Activated T-cell treated with anti-CD3 and anti-CD28 coated beads, Interleukin-2, amount 50 U/mL, for 4 hours (primary cell): ENCODE data around the gene SF3A2. TPM values are rescaled to one million over a fixed set of nuclear protein-coding genes. Genes with fewer than 3 reads are reported as not detected.

Experiments
- ATAC-seq, 2 donors: fragments of 200-7000 bp; cut with Tn5 transposase; one replicate each; pipeline ENCODE4 v1.10.0; 2021
- DNase-seq: peaks from one replicate; pipeline ENCODE4 v3.0.0-alpha.2; 2020
- H3K27me3 Mint-ChIP-seq: one replicate; pipeline ENCODE4 v1.8.0; 2021; ENCODE audit warnings: low read depth, mixed read lengths
- H3K36me3 Mint-ChIP-seq: one replicate; pipeline ENCODE4 v1.8.0; 2022; ENCODE audit warnings: mixed read lengths; ENCODE audit not compliant: insufficient read depth
- H3K4me1 Mint-ChIP-seq: one replicate; pipeline ENCODE4 v1.8.0; 2021; ENCODE audit warnings: low read depth, mixed read lengths
- H3K4me3 Mint-ChIP-seq: one replicate; pipeline ENCODE4 v1.8.0; 2021; ENCODE audit warnings: mild to moderate bottlenecking, moderate library complexity, mixed read lengths
- H3K9me3 Mint-ChIP-seq: one replicate; pipeline ENCODE4 v1.8.0; 2021; ENCODE audit warnings: mixed read lengths
- total RNA-seq, 3 donors: library from RNA; stranded (reverse); gene quantifications; one replicate each; pipeline ENCODE4 v1.2.1, GENCODE V29; 2021

SF3A2 gene
- total RNA-seq = 100 to 1,000 TPM; 174 to 195 (median 179) TPM

DNA sequence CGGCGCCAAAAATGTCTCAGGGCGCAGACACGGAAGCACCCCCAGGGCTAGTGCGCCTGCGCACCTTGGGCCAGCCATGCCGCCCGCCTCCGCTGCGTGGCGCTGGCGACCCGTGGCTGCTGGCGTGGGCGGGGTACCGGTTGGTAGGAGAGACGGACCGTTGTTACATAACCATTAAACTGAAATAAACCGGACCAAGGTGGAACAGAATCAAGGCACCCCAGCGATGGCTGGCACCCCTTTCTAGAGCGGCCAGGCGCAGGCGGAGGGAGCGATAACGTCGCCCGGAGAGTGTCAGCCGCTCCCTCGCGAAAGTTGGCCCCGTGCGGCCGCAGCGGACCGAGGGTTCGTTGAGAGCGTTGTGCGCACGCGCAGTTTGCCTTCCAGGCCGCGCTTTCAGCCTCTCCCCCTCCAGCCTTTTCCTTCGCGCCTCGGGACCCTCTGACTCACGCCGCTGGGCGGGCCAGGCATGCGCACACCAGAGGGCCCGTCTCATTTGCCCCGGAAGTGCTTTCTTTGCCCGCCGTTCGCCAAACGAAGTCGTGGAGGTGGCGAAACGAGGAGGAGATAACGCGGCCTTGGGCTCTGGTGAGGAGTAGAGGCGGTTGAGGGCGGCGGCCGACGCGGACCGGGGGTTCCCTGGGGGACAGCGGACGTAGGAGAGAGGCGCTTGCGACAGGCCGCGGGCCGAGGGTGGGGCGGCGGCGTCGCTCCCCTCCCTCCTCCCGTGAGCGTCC is at the start of gene SF3A2, which contains the start of gene PLEKHJ1:
SF3A2 (plus strand) TSS at position 511 of the 737 bp plus-strand sequence. CDS start 6,595 bp downstream, outside the sequence.
PLEKHJ1 (minus strand) TSS at position 16 of the 737 bp plus-strand sequence. CDS start 81 bp downstream, outside the sequence.
- H3K27me3 Mint-ChIP-seq = no peaks in the 10 kb centered on the region
- H3K36me3 Mint-ChIP-seq = peaks cover 25% of the 10 kb centered on the region
- DNase-seq (peak; percentile 99), ATAC-seq (peak; percentile 78)
- H3K4me1 Mint-ChIP-seq = peaks cover 52% of the 10 kb centered on the region
- H3K9me3 Mint-ChIP-seq = no peaks in the 10 kb centered on the region
- H3K4me3 Mint-ChIP-seq = peak within 1 kb of the TSS; percentile 97

DNA sequence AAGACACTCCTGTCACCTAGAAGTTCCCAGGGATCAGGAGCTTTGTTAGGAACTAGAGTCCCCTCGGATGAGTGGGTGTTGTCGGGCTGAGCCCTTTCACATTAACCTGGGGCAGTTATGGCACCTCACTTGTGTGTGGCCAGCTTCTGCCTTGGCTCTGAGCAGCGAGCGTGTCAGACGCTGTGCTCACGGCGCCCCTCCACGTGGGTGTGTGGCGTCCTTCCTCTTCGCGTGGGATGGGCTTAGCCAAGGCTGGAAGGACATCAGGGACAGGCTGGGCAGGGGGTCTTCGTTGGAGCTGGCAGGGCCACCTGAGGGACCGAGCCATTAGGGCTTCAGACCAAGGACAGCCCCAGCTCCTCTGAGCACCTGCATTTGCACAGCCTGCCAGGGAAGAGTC is 49.5 kb upstream of the SF3A2 start:
- peaks cover 17% of the 10 kb centered on the region for H3K36me3 Mint-ChIP-seq
- no peaks in the 10 kb centered on the region for H3K9me3 Mint-ChIP-seq
- H3K27me3 Mint-ChIP-seq = no peaks in the 10 kb centered on the region
- DNase-seq = no peak
- no peak for ATAC-seq
- peaks cover 4% of the 10 kb centered on the region for H3K4me1 Mint-ChIP-seq
- H3K4me3 Mint-ChIP-seq = no peak overlapping the region

DNA sequence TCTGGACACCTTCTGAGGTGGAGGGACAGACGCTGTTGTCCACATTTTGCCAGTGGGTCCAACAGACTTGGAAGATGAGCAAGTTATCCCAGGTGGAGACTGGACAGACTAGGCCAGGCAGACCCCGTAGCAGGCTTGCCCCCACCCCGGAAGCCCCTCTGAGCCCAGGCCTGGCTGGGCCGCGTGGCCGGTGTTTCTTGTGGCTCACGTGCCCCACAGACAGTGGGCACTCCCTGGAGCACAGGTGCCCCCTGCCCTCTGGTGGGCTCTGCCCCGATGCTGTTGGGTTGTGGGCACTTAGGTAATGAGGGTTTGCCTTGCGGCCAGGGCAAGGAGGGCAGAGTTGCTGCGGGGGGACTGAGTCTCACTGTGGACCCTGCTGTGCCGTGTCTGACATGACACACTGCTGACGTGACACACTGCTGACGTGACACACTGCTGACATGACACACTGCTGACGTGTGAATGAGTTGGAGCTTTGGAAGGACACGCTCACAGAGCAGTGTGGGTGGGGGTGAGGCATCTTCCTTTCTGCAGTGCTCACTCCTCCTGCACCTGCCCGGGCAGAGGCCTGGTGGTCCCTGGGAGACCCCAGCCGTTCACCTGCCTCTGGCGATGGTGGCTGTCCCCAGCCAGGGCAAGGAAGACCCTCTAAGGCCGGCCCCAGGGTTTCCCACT is 47.8 kb upstream of the SF3A2 start:
- no peaks in the 10 kb centered on the region for H3K9me3 Mint-ChIP-seq
- H3K36me3 Mint-ChIP-seq = peaks cover 26% of the 10 kb centered on the region
- ATAC-seq (peak; percentile 62 to 81), DNase-seq (no peak)
- no peak overlapping the region for H3K4me3 Mint-ChIP-seq
- peaks cover 4% of the 10 kb centered on the region for H3K4me1 Mint-ChIP-seq
- no peaks in the 10 kb centered on the region for H3K27me3 Mint-ChIP-seq

GRCh38 chr19:2189880-2190279 is 46.7 kb upstream of the SF3A2 start:
- no peaks in the 10 kb centered on the region for H3K27me3 Mint-ChIP-seq
- no peaks in the 10 kb centered on the region for H3K9me3 Mint-ChIP-seq
- peaks cover 4% of the 10 kb centered on the region for H3K4me1 Mint-ChIP-seq
- DNase-seq (no peak), ATAC-seq (no peak)
- H3K4me3 Mint-ChIP-seq = no peak overlapping the region
- H3K36me3 Mint-ChIP-seq = peaks cover 22% of the 10 kb centered on the region

- Mint-ChIP-seq H3K9me3 (no peaks in the 10 kb centered on the region), H3K4me1 (no peaks in the 10 kb centered on the region), H3K36me3 (peaks cover 18% of the 10 kb centered on the region), H3K27me3 (no peaks in the 10 kb centered on the region), H3K4me3 (no peak overlapping the region)
- no peak for DNase-seq
- no peak for ATAC-seq
These were observed 45.7 kb upstream of the SF3A2 start for GRCh38 chr19:2190848-2191455.

DNA sequence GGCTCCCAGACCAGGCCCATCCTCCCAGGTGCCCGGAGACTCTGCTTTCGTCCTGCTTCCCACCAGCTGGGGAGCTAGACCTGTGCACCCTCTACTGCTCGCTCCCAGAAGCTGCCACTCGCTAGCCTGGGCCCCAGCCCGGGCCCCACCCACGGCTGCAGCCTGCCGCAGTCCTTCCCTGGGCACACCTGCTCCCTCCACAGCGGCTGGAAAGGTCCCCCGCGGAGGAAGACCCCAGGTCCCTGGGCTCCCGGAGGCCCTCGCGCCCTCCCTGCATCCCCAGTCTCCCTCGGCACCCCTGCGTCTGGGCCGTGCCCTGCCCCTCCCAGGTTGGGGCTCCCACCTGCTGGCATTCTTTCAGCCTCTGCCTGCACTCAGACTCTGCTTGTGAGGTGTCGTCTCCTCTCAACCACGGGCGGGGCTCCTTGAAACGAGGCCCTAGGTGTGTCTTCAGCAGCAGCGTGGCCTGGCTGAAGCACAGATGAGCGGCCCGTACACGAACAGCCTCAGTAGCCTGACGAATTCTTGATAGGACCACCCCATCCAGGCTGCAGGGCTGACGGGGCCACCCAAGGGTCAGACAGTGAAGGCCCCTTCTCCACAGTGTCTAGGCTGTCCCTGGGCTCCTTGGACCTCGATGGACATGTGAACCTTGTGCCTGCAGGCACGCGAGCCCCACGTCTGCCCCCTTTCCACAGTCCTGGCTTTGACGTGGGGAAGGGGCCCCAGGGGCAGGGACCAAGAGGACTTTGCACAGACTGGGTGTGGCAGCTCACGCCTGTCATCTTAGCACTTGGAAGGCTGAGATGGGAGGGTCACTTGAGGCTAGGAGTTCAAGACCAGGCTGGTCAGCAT is 44.9 kb upstream of the SF3A2 start:
- Mint-ChIP-seq H3K4me1 (no peaks in the 10 kb centered on the region), H3K4me3 (no peak overlapping the region), H3K9me3 (no peaks in the 10 kb centered on the region), H3K27me3 (no peaks in the 10 kb centered on the region), H3K36me3 (peaks cover 20% of the 10 kb centered on the region)
- ATAC-seq = no peak
- DNase-seq = no peak

DNA sequence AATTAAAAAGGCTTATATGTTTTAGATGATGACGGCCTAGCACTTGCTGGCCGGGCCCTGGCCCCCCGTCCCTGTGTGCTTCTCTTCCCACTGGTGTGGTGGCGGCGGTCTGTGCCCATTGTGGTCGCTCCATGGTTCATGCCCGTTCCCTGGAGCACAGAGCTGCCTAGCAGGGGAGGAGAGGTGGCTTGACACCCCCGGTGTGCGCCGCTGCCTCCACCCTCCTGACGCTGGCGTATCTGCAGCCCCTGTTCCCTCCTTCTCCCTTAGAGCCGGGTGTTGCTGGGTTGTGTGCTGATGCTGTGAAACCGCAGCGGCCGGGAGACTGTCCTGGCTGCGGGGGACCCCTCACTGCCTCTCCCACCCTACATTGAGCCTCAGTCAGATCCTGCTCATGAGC is 43.8 kb upstream of the SF3A2 start:
- ATAC-seq = no peak
- no peaks in the 10 kb centered on the region for H3K27me3 Mint-ChIP-seq
- H3K4me3 Mint-ChIP-seq = no peak overlapping the region
- no peak for DNase-seq
- peaks cover 19% of the 10 kb centered on the region for H3K36me3 Mint-ChIP-seq
- no peaks in the 10 kb centered on the region for H3K4me1 Mint-ChIP-seq
- no peaks in the 10 kb centered on the region for H3K9me3 Mint-ChIP-seq

GRCh38 chr19:2193807-2194206 is 42.8 kb upstream of the SF3A2 start:
- peaks cover 3% of the 10 kb centered on the region for H3K4me1 Mint-ChIP-seq
- H3K4me3 Mint-ChIP-seq = no peak overlapping the region
- DNase-seq (no peak), ATAC-seq (no peak)
- H3K9me3 Mint-ChIP-seq = no peaks in the 10 kb centered on the region
- peaks cover 20% of the 10 kb centered on the region for H3K36me3 Mint-ChIP-seq
- H3K27me3 Mint-ChIP-seq = no peaks in the 10 kb centered on the region

GRCh38 chr19:2194513-2195078 is 42.0 kb upstream of the SF3A2 start:
- Mint-ChIP-seq H3K9me3 (no peaks in the 10 kb centered on the region), H3K27me3 (no peaks in the 10 kb centered on the region), H3K36me3 (peaks cover 21% of the 10 kb centered on the region), H3K4me1 (peaks cover 5% of the 10 kb centered on the region), H3K4me3 (no peak overlapping the region)
- DNase-seq = no peak
- no peak for ATAC-seq

- H3K9me3 Mint-ChIP-seq = no peaks in the 10 kb centered on the region
- H3K27me3 Mint-ChIP-seq = no peaks in the 10 kb centered on the region
- peaks cover 21% of the 10 kb centered on the region for H3K36me3 Mint-ChIP-seq
- H3K4me3 Mint-ChIP-seq = no peak overlapping the region
- ATAC-seq = no peak
- H3K4me1 Mint-ChIP-seq = peaks cover 5% of the 10 kb centered on the region
- no peak for DNase-seq
These were observed 41.3 kb upstream of the SF3A2 start for GRCh38 chr19:2195361-2195760.

GRCh38 chr19:2195914-2196313 is 40.7 kb upstream of the SF3A2 start:
- Mint-ChIP-seq H3K36me3 (peaks cover 20% of the 10 kb centered on the region), H3K9me3 (no peaks in the 10 kb centered on the region), H3K4me1 (peaks cover 5% of the 10 kb centered on the region), H3K4me3 (no peak overlapping the region), H3K27me3 (no peaks in the 10 kb centered on the region)
- ATAC-seq = no peak
- no peak for DNase-seq

DNA sequence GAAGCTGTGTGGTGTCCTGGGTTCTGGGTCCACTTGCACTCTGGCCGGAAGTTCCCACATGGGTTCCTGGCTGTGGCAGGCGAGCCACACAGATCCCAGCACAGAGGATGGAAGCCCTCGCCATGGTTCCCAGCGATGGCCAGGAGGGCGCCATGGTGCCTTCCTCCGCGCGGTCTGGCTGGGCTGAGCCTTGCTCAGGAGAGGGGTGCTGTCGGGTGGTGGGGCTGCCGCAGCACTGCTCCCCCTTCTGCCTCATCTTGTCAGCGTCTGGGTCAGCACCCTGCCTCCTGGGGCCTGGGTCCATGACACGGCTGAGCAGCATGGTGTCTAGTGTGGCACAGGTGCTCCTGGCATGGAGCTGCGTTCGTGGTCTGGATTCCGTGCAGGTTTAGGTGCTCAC is 39.4 kb upstream of the SF3A2 start:
- H3K36me3 Mint-ChIP-seq = peaks cover 17% of the 10 kb centered on the region
- H3K9me3 Mint-ChIP-seq = no peaks in the 10 kb centered on the region
- no peak overlapping the region for H3K4me3 Mint-ChIP-seq
- no peaks in the 10 kb centered on the region for H3K27me3 Mint-ChIP-seq
- DNase-seq (no peak), ATAC-seq (no peak)
- H3K4me1 Mint-ChIP-seq = peaks cover 5% of the 10 kb centered on the region

DNA sequence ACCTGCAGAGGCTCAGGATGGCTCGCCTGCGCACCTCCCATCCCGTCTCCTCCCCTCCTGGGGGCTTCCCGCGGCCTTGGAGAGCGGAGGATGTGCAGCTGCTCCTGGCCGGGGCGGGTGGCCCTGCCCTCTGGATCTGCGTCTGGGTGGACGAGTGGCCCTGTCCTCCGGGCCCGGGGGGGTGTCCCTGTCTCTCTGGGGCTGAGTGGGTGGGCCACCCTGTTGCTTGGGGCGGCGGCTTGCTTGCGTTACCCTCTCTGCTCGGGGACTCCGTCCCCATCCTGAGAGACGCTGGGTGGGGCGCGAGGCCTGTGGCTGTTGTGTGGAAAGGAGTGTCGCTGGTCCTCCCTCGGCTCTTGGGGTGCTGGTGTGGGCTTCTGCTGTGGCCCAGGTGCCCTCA is 38.3 kb upstream of the SF3A2 start:
- H3K9me3 Mint-ChIP-seq = no peaks in the 10 kb centered on the region
- peaks cover 11% of the 10 kb centered on the region for H3K36me3 Mint-ChIP-seq
- peaks cover 5% of the 10 kb centered on the region for H3K4me1 Mint-ChIP-seq
- DNase-seq (no peak), ATAC-seq (no peak)
- H3K27me3 Mint-ChIP-seq = no peaks in the 10 kb centered on the region
- no peak overlapping the region for H3K4me3 Mint-ChIP-seq

DNA sequence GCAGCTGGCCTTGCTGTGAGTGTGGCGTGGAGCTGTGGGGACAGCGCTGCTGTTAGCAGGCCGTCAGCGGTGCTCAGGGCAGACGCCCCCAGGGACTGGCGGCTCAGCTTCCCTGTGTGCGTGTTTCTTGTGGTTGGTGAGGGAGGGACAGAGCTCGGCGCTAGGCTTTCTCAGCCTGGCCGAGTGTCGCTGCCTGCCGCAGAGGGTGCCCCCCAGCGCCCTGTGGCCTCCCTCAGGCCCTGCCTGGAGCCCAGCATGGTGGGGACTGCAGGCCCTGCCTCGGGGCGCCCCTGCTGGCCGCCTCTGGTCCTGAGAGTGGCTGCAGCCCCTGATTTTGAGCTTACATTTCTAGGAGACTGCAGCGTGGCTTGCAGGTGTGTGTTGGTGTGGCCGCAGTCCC is 37.4 kb upstream of the SF3A2 start:
- peaks cover 13% of the 10 kb centered on the region for H3K36me3 Mint-ChIP-seq
- DNase-seq (no peak), ATAC-seq (no peak)
- no peaks in the 10 kb centered on the region for H3K27me3 Mint-ChIP-seq
- no peaks in the 10 kb centered on the region for H3K9me3 Mint-ChIP-seq
- no peak overlapping the region for H3K4me3 Mint-ChIP-seq
- H3K4me1 Mint-ChIP-seq = peaks cover 5% of the 10 kb centered on the region
